HCT116 (cell line): ENCODE results near the gene SUSD2. TPM values are rescaled to one million over a fixed set of nuclear protein-coding genes. Genes with fewer than 3 reads are reported as not detected.

Source experiments
- ATAC-seq: fragments of 200-7000 bp; cut with Tn5 transposase; 2 replicates; pipeline ENCODE4 v1.9.1; 2020; ENCODE audit warnings: mild to moderate bottlenecking, moderate library complexity
- BruUV-seq: library from RNA; stranded (reverse); fragments of 400-500 nt; replicated peaks from 2 replicates; lab custom pipeline; 2021; lab: Mats Ljungman, UMichigan
- CTCF ChIA-PET: fragments of 300-600 bp; sonication (Branson Sonifier 250); formaldehyde crosslinking; loops from one replicate; lab custom pipeline; 2021; ENCODE audit warnings: antibody characterized with exemption; lab: Charles Lee
- POLR2A ChIA-PET: fragments of 300-600, 350-600 bp; sonication (Branson Sonifier 250); formaldehyde crosslinking; loops from one replicate; lab custom pipeline; 2021; ENCODE audit warnings: antibody characterized with exemption; lab: Charles Lee
- RAD21 ChIA-PET, 2 experiments: fragments of 300-600 bp; sonication (Branson Sonifier 250); formaldehyde crosslinking; loops; one replicate each; lab custom pipeline; 2023; ENCODE audit warnings: low total read pairs in 2 of 2; ENCODE audit not compliant: uncharacterized antibody in 2 of 2, unreplicated experiment in 2 of 2, low non-redundant PET in 1 of 2; lab: Charles Lee
- DNase-seq: peaks from one replicate; pipeline ENCODE4 v3.0.0-alpha.2; 2010; ENCODE audit warnings: low read depth, low spot score
- H2AFZ ChIP-seq: fragments of 200-600 bp; shearing (Covaris generic), sonication (generic); 2 replicates; pipeline ENCODE4 v1.6.1; 2017; ENCODE audit warnings: low read depth, mixed run types, mixed read lengths, antibody characterized with exemption, low read length; ENCODE audit not compliant: poor library complexity, severe bottlenecking
- H3K27ac ChIP-seq: 2 replicates; pipeline ENCODE4 v1.5.1; 2012; ENCODE audit warnings: low read depth, low read length
- H3K27me3 ChIP-seq: fragments of 200-600 bp; sonication (generic); 2 replicates; pipeline ENCODE4 v1.6.1; 2016; ENCODE audit warnings: mixed run types, low read length, mixed read lengths; ENCODE audit not compliant: insufficient read depth
- H3K36me3 ChIP-seq, 2 experiments: fragments of 200-500 bp in 1 of 2; fragments of 200-600 bp in 1 of 2; sonication (Bioruptor generic) in 1 of 2; sonication (generic) in 1 of 2; 2 replicates each; pipeline versions ENCODE4 v1.5.1 to v1.6.1; 2014 to 2016; ENCODE audit warnings: low read length in 2 of 2, inconsistent platforms in 1 of 2, mixed read lengths in 1 of 2, mixed run types in 1 of 2; ENCODE audit not compliant: insufficient read depth in 2 of 2, control insufficient read depth in 1 of 2
- H3K4me1 ChIP-seq, 2 experiments: fragments of 200-600 bp in 1 of 2; sonication (generic) in 1 of 2; 2 replicates each; pipeline versions ENCODE4 v1.5.1 to v1.6.1; 2012 to 2017; ENCODE audit warnings: low read length in 2 of 2, inconsistent platforms in 1 of 2, mild to moderate bottlenecking in 1 of 2, mixed read lengths in 1 of 2, mixed run types in 1 of 2, moderate library complexity in 1 of 2; ENCODE audit not compliant: insufficient read depth in 2 of 2, control insufficient read depth in 1 of 2
- H3K4me2 ChIP-seq: fragments of 200-600 bp; sonication (generic); 2 replicates; pipeline ENCODE4 v1.6.1; 2017; ENCODE audit warnings: mixed run types, low read length, mixed read lengths
- H3K4me3 ChIP-seq, 2 experiments: fragments of 200-600 bp in 1 of 2; sonication (generic) in 1 of 2; replicated peaks in 1 of 2; 2 replicates each; pipeline ENCODE4 v1.5.1; 2011 to 2016; ENCODE audit warnings: low read length in 2 of 2, control low read depth in 1 of 2, low read depth in 1 of 2, mild to moderate bottlenecking in 1 of 2, mixed read lengths in 1 of 2, mixed run types in 1 of 2
- H3K79me2 ChIP-seq: fragments of 200-600 bp; sonication (generic); 2 replicates; pipeline ENCODE4 v1.6.1; 2017; ENCODE audit warnings: mild to moderate bottlenecking, mixed run types, low read length, moderate library complexity, mixed read lengths; ENCODE audit not compliant: insufficient read depth
- H3K9ac ChIP-seq: fragments of 200-600 bp; sonication (generic); 2 replicates; pipeline ENCODE4 v1.6.1; 2016; ENCODE audit warnings: low read length, mixed read lengths
- H3K9me2 ChIP-seq: fragments of 200-600 bp; sonication (generic), shearing (Covaris generic); 2 replicates; pipeline ENCODE4 v1.6.1; 2017; ENCODE audit warnings: mixed run types, mild to moderate bottlenecking, moderate library complexity; ENCODE audit not compliant: insufficient read depth
- H3K9me3 ChIP-seq, 2 experiments: fragments of 200-500 bp in 1 of 2; fragments of 200-600 bp in 1 of 2; sonication (Bioruptor generic) in 1 of 2; sonication (generic) in 1 of 2; 2 replicates each; pipeline ENCODE4 v1.6.1; 2014 to 2017; ENCODE audit warnings: low read length in 2 of 2, mixed read lengths in 2 of 2, inconsistent platforms in 1 of 2, low read depth in 1 of 2, mild to moderate bottlenecking in 1 of 2, mixed run types in 1 of 2, moderate library complexity in 1 of 2; ENCODE audit not compliant: control insufficient read depth in 1 of 2, insufficient read depth in 1 of 2
- H4K20me1 ChIP-seq: fragments of 200-600 bp; sonication (generic), shearing (Covaris generic); 2 replicates; pipeline ENCODE4 v1.6.1; 2017; ENCODE audit warnings: mixed run types, mild to moderate bottlenecking, moderate library complexity; ENCODE audit not compliant: insufficient read depth
- ATF3 ChIP-seq: IDR thresholded peaks from 2 replicates; pipeline ENCODE4 v1.6.1; 2012
- CBX3 ChIP-seq: IDR thresholded peaks from 2 replicates; pipeline ENCODE4 v1.6.1; 2012; ENCODE audit warnings: low read depth
- EGR1 ChIP-seq: IDR thresholded peaks from 2 replicates; pipeline ENCODE4 v1.6.1; 2012; ENCODE audit warnings: low read depth
- EZH2 ChIP-seq: fragments of 200-600 bp; sonication (generic); IDR thresholded peaks from 2 replicates; pipeline ENCODE4 v1.6.1; 2017; ENCODE audit warnings: antibody characterized with exemption, mixed run types
- JUND ChIP-seq: IDR thresholded peaks from 2 replicates; pipeline ENCODE4 v1.6.1; 2012
- POLR2A ChIP-seq: IDR thresholded peaks from 2 replicates; pipeline ENCODE4 v1.7.0; 2011; ENCODE audit warnings: borderline replicate concordance; ENCODE audit not compliant: insufficient read depth, insufficient read length; ENCODE audit errors: extremely low read depth
- SIN3A ChIP-seq: IDR thresholded peaks from 2 replicates; pipeline ENCODE4 v1.6.1; 2012; ENCODE audit warnings: low read depth
- SRF ChIP-seq: IDR thresholded peaks from 2 replicates; pipeline ENCODE4 v1.6.1; 2012; ENCODE audit warnings: low read depth
- YY1 ChIP-seq: IDR thresholded peaks from 2 replicates; pipeline ENCODE4 v1.6.1; 2011; ENCODE audit warnings: low read length, low read depth, moderate library complexity, mild to moderate bottlenecking; ENCODE audit not compliant: insufficient replicate concordance; ENCODE audit errors: extremely low read depth
- ZBTB33 ChIP-seq: IDR thresholded peaks from 2 replicates; pipeline ENCODE4 v1.6.1; 2011; ENCODE audit warnings: mild to moderate bottlenecking, low read length, moderate library complexity; ENCODE audit not compliant: insufficient replicate concordance; ENCODE audit errors: extremely low read depth
- ZFX ChIP-seq: fragments of 450-650 bp; IDR thresholded peaks from 2 replicates; pipeline ENCODE4 v1.6.1; 2017
- ZNF274 ChIP-seq: fragments of 200-500 bp; sonication (Bioruptor generic); IDR thresholded peaks from 2 replicates; pipeline ENCODE4 v1.6.1; 2014; ENCODE audit warnings: mild to moderate bottlenecking, low read depth, low read length, inconsistent platforms
- intact Hi-C: fragments of 100-400 bp; cut with micrococcal nuclease; formaldehyde crosslinking; loops from 2 replicates; pipeline ENCODE4 v1.10.0; 2022
- total RNA-seq: library from RNA; stranded (reverse); gene quantifications from one replicate; pipeline ENCODE4 v1.2.1, GENCODE V29; 2021; ENCODE audit not compliant: unreplicated experiment

Gene SUSD2
- total RNA-seq, 1 experiment from 2014 or later = 6.6 TPM

GRCh38 chr22:24176630-24177029 lies 4.7 kb upstream of the SUSD2 start:
- intact Hi-C loops = loop anchor here (5.0 kb wide), 1 partner anchor 194 kb away; the partner anchor contains the start of gene GSTT2
- Histone ChIP-seq H3K4me2 (no peak overlapping the region), H2AFZ (no peak overlapping the region), H3K79me2 (no peaks in the 10 kb centered on the region), H3K36me3 (peaks cover 0 to 6% of the 10 kb centered on the region in 2 experiments; a peak in 3 of 4 replicates), H3K4me1 (peaks cover 6 to 7% of the 10 kb centered on the region in 2 experiments; a peak in 3 of 4 replicates), H3K27ac (no peak overlapping the region), H3K9me3 (no peaks in the 10 kb centered on the region), H3K9ac (no peak overlapping the region), H3K27me3 (no peaks in the 10 kb centered on the region), H3K4me3 (no peak overlapping the region), H3K9me2 (no peaks in the 10 kb centered on the region), H4K20me1 (no peaks in the 10 kb centered on the region)
- ATAC-seq (no peak), DNase-seq (no peak)
- no peak for TF ChIP-seq ZFX
- no TSS peak for BruUV-seq
- ChIA-PET RAD21 (no interaction called here), CTCF (no interaction called here), POLR2A (no interaction called here)

- Histone ChIP-seq H4K20me1 (no peaks in the 10 kb centered on the region), H3K36me3 (peaks cover 0 to 6% of the 10 kb centered on the region in 2 experiments; a peak in 3 of 4 replicates), H3K4me2 (no peak overlapping the region), H2AFZ (no peak overlapping the region), H3K9me3 (no peaks in the 10 kb centered on the region), H3K79me2 (no peaks in the 10 kb centered on the region), H3K4me3 (no peak overlapping the region), H3K9ac (no peak overlapping the region), H3K27ac (no peak overlapping the region), H3K4me1 (peaks cover 7 to 10% of the 10 kb centered on the region in 2 experiments; a peak in 3 of 4 replicates), H3K9me2 (no peaks in the 10 kb centered on the region), H3K27me3 (no peaks in the 10 kb centered on the region)
- CTCF ChIA-PET = no interaction called here
- no peak for TF ChIP-seq POLR2A
- TF ChIP-seq ZFX = no peak
- TF ChIP-seq SIN3A = no peak
- TF ChIP-seq ZBTB33 = no peak
- no peak for TF ChIP-seq JUND
- TF ChIP-seq SRF = no peak
- no peak for TF ChIP-seq YY1
- no peak for TF ChIP-seq CBX3
- TF ChIP-seq ZNF274 = no peak
- TF ChIP-seq ATF3 = no peak
- no peak for TF ChIP-seq EGR1
- TF ChIP-seq EZH2 = no peak
- intact Hi-C loops = loop anchor here (5.0 kb wide), 1 partner anchor 195 kb away; the partner anchor contains the start of gene GSTT2
- POLR2A ChIA-PET = no interaction called here
- RAD21 ChIA-PET = no interaction called here
- no TSS peak for BruUV-seq
- ATAC-seq (no peak), DNase-seq (no peak)
Observed at GRCh38 chr22:24177045-24177444, 4.2 kb upstream of the SUSD2 start.
